Stimulated activated naive CD4-positive, alpha-beta T cell treated with Interleukin-2 at 50 U/mL for 16 hours (primary cell): ENCODE data around the gene CLPSL1.

Source experiments
- DNase-seq: peaks from one replicate; lab custom pipeline; 2025; lab: John Stamatoyannopoulos, UW

CLPSL1 gene

DNA sequence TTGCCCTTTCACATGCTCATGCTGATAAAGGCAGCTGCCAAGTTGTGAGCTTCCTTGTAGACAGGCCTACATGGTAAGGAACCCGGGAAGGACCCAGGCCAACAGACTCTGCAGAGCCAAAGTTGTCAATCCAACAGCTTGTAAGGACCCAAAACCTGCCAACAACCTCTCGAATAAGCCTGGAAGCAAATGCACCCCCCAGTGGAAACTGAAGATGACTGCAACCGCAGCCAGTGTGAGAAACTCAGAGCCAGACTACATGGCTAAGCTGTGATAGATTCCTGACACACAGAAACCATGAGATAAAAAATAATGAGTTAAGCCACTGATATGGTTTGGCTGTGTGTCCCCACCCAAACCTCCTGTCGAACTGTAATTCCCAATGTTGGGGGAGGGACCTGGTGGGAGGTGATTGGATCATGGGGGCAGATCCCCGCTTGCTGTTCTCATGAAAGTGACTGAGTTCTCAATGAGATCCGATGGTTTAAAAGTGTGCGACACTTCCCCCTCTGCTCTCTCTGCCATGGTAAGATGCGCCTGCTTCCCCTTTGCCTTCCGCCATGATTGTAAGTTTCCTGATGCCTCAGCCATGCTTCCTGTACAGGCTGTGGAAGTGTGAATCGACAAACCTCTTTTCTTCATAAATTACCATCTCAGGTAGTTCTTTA lies 23.2 kb upstream of the CLPSL1 start:
- no peak for DNase-seq

DNA sequence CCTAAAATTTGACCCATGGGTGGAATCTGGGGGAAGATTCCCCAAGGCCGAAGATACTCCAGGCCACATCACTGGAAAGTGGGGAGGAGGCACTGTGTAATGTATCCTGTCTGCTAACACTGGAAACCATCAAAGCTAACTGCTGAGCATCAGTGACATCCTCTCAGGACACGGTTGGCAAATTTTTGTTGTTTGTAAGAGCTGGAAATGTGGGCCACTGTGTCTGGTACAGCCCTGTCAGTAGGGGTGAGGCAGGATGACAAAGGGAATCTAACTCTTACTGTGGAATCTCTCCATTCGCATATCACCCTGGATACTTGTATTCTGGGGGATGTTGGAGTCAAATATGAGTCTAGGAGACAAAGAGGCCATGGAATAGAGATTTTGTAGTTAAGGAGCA lies 21.4 kb upstream of the CLPSL1 start:
- DNase-seq = no peak

- DNase-seq = no peak
Measured at GRCh38 chr6:35765739-35766138, 15.1 kb upstream of the CLPSL1 start.

DNA sequence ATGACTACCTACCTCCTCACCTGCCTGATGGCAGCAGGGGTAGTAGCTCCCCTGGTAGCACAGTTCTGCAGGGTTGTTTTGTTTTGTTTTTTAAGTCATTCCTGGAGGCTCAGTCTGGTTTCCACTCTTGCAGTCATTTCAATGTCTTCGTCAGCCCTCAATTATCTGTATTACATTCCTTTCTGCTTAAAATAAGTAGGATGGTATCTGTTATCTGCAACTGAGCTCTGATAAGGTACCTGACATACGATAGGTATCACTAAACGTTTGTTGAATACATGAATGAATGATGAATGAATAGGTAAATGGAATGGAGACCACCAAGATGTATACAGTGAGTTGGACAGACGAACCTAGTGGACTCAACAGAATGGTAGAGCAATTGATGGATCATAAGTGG lies 11.6 kb upstream of the CLPSL1 start:
- no peak for DNase-seq

DNA sequence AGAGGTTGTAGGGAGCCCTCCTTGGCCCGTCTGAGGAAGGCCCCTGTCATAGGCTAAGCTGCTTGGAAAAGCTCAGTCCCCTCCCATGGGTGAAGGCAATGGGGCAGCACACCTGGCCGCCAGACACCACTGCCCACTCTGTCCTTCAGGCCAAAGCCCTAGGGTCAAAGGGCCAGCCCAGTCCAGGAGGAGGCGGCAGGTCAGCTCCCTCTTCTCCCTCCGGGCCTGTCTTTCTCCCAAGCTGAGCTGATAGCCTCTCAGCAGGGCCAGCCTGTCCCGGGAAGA lies 9.5 kb upstream of the CLPSL1 start:
- no peak for DNase-seq

- DNase-seq = no peak
Measured at GRCh38 chr6:35774116-35774794, 6.6 kb upstream of the CLPSL1 start.

DNA sequence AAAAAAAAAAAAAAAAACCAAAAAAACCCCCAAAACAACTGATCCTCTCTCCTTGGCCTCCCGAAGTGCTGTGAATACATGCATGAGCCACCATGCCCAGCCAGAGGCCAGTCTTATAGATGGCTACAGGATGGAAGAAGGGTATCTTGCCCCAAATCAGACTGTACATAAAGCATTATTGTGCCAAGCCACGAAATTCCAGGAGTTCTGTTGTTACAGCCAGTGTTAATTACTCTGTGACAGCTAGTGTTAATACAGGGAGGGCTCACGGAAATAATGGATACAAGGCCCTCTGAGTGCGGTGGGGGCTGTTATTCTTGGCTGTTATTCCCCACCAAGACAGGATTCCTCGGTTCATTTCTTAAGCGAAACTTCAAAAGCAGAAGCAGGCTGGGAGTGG lies 5.8 kb upstream of the CLPSL1 start:
- DNase-seq = no peak

- no peak for DNase-seq
Measured at GRCh38 chr6:35776364-35777215, 4.2 kb upstream of the CLPSL1 start, which contains the start of gene CLPSL2. Gene CLPSL2, plus strand, starts transcription at chr6:35776598. Its CDS starts 21 bp downstream, at chr6:35776619.

DNA sequence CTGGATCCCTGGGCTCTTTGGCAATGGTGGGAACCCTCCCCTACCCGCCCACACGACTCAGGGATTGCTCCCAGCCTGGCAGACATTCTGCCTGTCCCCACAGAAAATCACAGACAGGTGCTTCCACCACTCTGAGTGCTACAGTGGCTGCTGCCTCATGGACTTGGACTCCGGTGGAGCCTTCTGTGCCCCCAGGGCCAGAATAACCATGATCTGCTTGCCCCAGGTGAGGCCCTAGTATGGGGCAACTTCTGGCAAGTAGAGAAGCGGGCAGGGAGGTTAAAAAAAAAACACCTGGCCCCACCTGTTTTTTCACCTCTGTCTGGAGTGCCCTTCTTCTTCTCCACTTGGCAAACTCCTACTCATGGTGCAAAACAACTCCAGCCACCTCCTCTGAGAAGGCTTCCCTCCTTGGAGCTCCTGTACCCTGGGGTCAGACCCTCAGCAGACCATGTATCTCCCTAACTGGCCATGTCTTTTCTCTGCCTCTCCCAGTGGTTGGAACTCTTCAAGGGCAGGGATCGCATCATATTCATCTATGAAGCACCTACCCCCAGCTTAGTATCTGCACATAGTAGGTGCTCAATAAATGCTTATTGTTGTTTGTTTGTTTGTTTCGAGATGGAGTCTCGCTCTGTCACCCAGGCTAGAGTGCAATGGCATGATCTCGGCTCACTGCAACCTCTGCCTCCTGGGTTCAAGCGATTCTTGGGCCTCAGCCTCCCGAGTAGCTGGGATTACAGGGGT lies 3.3 kb upstream of the CLPSL1 start:
- DNase-seq = no peak

DNA sequence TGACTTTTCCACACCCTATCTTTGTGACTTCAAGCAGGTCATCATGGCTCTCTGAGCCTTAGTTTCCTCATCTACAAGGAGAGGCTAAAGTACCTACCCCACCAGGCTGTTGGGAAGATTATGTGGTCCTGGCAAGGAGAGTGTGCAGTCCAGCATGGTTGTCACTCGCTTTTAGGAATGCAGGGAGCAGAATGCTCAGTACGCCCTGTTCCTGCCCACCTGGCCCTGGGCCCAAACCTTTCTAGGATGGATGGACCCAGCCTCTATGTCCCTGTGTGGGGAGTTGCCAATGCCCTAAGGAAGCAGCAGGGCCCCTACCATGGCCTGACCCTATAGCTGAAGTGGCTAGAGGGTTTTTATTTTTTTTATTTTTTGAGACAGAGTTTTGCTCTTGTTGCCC lies 2.4 kb upstream of the CLPSL1 start:
- DNase-seq = no peak

- no peak for DNase-seq
Measured at GRCh38 chr6:35781290-35781689, 471 bp downstream of the CLPSL1 start.

DNA sequence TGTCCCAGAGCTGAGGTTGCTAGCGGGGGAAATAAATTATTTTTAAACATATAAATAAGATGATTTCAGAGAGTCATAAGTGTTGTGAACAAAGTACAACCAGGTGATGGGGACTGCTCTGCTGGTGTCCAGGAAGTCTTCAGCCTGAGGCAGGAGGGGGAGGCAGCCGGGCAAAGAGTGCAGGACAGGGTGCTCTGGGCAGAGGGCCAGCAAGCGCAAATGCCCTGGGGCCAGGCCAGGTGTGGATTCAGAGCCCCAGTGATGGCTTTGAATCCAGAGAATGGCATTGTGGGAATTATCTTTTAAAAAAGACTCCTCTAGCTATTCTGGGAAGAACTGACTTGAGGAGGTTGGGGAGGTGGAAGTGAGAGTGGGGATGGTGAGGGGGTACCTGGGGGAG lies 1.6 kb downstream of the CLPSL1 start:
- no peak for DNase-seq

DNA sequence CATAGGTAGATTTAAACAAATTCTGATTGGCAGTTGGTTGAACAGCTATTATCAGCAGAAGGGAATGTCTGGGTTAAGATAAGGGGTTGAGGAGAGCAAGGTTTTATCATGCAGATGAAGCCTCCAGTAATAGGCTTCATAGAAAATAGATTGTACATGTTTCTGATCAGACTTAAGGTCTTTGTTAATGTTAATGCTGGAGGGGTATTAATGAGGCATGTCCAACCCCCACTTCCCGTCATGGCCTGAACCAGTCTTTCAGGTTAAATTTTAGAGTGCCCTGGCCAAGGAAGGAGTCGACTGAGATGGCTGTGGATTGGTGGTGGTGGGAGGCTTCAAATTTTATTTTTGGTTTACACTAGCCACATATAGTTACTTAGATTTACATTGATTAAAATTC lies 3.4 kb downstream of the CLPSL1 start:
- no peak for DNase-seq

GRCh38 chr6:35786272-35786671 lies 5.5 kb downstream of the CLPSL1 start:
- DNase-seq = no peak

DNA sequence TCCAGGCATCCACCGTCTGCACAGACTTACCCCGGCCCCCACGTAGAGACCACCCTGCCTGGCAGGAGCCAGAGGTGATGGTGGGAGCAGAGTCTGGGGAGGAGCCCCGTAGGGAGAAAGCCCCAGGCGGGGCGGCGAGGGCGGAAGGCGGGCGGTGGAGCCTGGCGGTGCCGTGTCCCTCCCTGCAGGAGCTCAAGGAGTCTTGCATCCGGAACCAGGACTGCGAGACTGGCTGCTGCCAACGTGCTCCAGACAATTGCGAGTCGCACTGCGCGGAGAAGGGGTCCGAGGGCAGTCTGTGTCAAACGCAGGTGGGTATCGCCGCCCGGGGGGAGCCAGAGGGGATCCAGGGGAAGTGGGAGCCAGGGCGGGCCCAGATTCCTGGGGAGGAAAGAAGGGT lies 6.0 kb downstream of the CLPSL1 start:
- DNase-seq = no peak

DNA sequence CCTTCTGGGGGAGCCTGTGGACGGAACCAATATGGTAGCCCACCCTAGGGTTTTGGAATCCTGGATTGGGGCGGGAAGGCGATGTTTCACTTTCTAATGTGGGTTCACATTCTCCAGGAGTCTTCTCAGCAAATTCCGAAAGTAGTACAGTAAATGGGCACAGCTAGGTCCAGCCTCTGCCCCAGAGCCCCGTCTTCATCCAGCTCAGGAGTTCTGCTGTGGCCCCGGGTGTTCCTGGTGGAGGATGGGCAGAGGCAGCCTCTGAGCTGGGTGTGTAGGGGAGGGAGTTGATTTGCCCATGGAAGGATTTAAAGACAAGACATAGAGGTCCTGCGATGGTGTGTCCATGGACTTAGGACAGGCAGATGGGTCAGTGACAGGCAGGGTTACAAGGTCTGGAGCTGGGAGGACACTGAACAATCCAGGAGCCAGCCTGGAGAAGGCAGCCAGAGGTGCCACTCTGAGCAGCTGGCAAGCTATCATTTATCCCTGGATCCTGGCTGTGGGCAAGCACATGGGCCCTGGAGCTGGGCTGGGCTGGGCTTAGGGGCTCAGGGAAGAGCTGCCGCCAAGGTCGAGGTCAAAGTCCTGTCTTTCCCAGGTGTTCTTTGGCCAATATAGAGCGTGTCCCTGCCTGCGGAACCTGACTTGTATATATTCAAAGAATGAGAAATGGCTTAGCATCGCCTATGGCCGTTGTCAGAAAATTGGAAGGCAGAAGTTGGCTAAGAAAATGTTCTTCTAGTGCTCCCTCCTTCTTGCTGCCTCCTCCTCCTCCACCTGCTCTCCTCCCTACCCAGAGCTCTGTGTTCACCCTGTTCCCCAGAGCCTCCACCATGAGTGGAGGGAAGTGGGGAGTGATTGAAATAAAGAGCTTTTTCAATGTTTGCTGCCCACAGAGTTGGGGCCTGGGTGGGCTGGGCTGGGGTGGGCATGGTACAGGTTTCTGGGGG lies 6.7 kb downstream of the CLPSL1 start:
- no peak for DNase-seq

DNA sequence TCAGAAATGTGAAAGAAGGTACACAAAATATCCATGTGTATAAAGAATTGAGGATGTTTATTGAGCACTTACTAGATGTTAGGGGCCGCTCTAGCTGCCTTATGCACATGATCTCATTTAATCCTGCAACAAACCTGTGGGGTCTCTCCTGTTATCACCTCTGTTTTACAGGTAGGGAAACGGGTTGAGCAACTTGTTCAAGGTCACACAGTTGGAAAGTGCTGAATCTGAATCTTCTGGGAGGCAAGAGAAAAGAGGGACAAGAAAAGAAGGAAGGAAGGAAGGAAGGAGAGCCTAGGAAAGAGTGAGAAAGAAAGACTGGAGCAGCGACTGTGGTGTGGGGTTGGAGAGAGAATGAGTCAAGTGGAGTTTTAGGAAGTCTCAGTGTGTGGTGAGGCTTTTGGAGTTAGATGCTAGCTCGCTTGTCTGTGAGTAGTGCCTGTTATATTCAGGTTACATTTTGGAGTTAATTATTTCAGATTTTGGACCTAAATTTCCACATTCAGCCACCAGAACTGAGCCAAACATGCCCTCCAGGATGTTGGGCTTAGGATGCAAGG lies 7.7 kb downstream of the CLPSL1 start:
- no peak for DNase-seq

DNA sequence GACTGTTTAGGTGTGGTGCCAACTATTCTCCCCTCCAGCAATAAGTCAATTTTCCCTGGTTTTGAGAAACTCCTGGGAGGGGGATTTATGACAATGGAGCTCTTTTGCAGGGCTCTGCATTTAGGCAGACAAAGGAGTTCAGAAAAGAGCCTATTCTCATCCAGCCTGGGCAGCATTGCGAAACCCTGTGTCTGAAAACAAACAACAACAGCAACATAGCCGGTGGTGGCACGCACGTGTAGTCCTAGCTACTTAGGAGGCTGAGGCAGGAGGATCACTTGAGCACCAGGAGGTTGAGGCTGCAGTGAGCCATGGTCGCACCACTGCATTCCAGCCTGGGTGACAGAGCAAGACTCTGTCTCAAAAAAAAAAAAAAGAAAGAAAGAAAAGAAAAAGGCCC lies 9.9 kb downstream of the CLPSL1 start:
- DNase-seq = no peak

GRCh38 chr6:35794536-35795452 lies 14.0 kb downstream of the CLPSL1 start:
- DNase-seq = no peak
